Endodermal cell (in vitro differentiated cells): Measurements from ENCODE around the gene JPT1. TPM values are rescaled to one million over a fixed set of nuclear protein-coding genes. Genes with fewer than 3 reads are reported as not detected.

ENCODE experiments used
- DNase-seq: peaks from one replicate; pipeline ENCODE4 v3.0.0-alpha.2; 2017
- H3K27ac ChIP-seq: 2 replicates; pipeline ENCODE4 v1.5.1; 2013; ENCODE audit warnings: mild to moderate bottlenecking, low read depth, low read length, moderate library complexity
- H3K27me3 ChIP-seq: 2 replicates; pipeline ENCODE4 v1.6.1; 2013; ENCODE audit warnings: mild to moderate bottlenecking, low read length, moderate library complexity; ENCODE audit not compliant: insufficient read depth, control insufficient read depth, poor library complexity, severe bottlenecking
- H3K36me3 ChIP-seq: 2 replicates; pipeline ENCODE4 v1.7.0; 2013; ENCODE audit warnings: mild to moderate bottlenecking, low read length, moderate library complexity; ENCODE audit not compliant: control insufficient read depth, insufficient read depth
- H3K4me1 ChIP-seq: one replicate; pipeline ENCODE4 v1.7.0; 2013; ENCODE audit warnings: low read length; ENCODE audit not compliant: control insufficient read depth, insufficient read depth
- H3K4me3 ChIP-seq: 2 replicates; pipeline ENCODE4 v1.5.1; 2013; ENCODE audit warnings: mild to moderate bottlenecking, low read length, moderate library complexity
- H3K9ac ChIP-seq: 2 replicates; pipeline ENCODE4 v1.6.1; 2013; ENCODE audit warnings: mild to moderate bottlenecking, low read length, moderate library complexity; ENCODE audit not compliant: poor library complexity, severe bottlenecking; ENCODE audit errors: extremely low read depth
- H3K9me3 ChIP-seq: 2 replicates; pipeline ENCODE4 v1.6.1; 2013; ENCODE audit warnings: mild to moderate bottlenecking, low read length, moderate library complexity; ENCODE audit not compliant: control insufficient read depth
- H3K27ac Mint-ChIP-seq: 2 replicates; pipeline ENCODE4 v1.8.0; 2020; ENCODE audit warnings: mixed read lengths
- H3K27me3 Mint-ChIP-seq: 2 replicates; pipeline ENCODE4 v1.8.0; 2021; ENCODE audit warnings: mild to moderate bottlenecking, mixed read lengths; ENCODE audit not compliant: insufficient read depth
- H3K36me3 Mint-ChIP-seq: 2 replicates; pipeline ENCODE4 v1.8.0; 2020; ENCODE audit warnings: low read depth, mixed read lengths
- H3K4me1 Mint-ChIP-seq: 2 replicates; pipeline ENCODE4 v1.8.0; 2020; ENCODE audit warnings: mixed read lengths
- H3K4me3 Mint-ChIP-seq: 2 replicates; pipeline ENCODE4 v1.8.0; 2020; ENCODE audit warnings: mild to moderate bottlenecking, moderate library complexity, mixed read lengths
- H3K9me3 Mint-ChIP-seq: 2 replicates; pipeline ENCODE4 v1.8.0; 2020; ENCODE audit warnings: mild to moderate bottlenecking, mixed read lengths
- CTCF ChIP-seq: fragments of 200-600 bp; sonication (generic); conservative IDR thresholded peaks from 2 replicates; pipeline ENCODE4 v1.5.0; 2021; ENCODE audit warnings: antibody characterized with exemption, mild to moderate bottlenecking
- WGBS, 2 experiments: methylation state at CpG; one replicate each; pipeline versions ENCODE4 v1.1.5 to v1.1.7; 2013; ENCODE audit warnings: missing lambda C conversion rate in 2 of 2, mixed read lengths in 1 of 2; ENCODE audit not compliant: insufficient coverage in 1 of 2, insufficient read length in 1 of 2; 5-methylcytosine and 5-hydroxymethylcytosine counted together
- long read RNA-seq, 4 experiments: library from polyadenylated mRNA in 2 of 4; library from RNA in 1 of 4; library from capped mRNA in 1 of 4; stranded (forward) in 3 of 4; unstranded in 1 of 4; transcript quantifications; one replicate each; pipeline ENCODE4 v2.0.0, GENCODE V29; 2020 to 2021; ENCODE audit warnings: inconsistent platforms in 1 of 4
- polyA plus RNA-seq, 2 experiments: library from polyadenylated mRNA; stranded (reverse); fragments of 50-300 nt; gene quantifications; one replicate each; pipeline ENCODE4 v1.2.3, GENCODE V29; 2013
- total RNA-seq, 2 donors: library from RNA; stranded (reverse); fragmentation: NEBNext Ultra II Directional in 1 of 2; extraction: Animal tissue kit (Norgen Biotek cat#: 25700) in 1 of 2; gene quantifications; 2 replicates in 1 of 2; 3 replicates in 1 of 2; pipeline ENCODE4 v1.2.1, GENCODE V29; 2021

The JPT1 gene
- total RNA-seq, result 100 to 1,000 TPM; 148 to 156 TPM
- polyA plus RNA-seq (2013, experiment 1 of 2), result 352 TPM
- 339 TPM for polyA plus RNA-seq (2013, experiment 2 of 2)
- long read RNA-seq, experiment 1, partial matches to known transcripts, result 0 of 17 reads
- long read RNA-seq, experiment 1, other reads (novel, unspliced or antisense), result 17 of 17 reads
- long read RNA-seq, experiment 2, partial matches to known transcripts, result 3 of 3 reads
- long read RNA-seq, experiment 2, other reads (novel, unspliced or antisense), result 0 of 3 reads
- long read RNA-seq, experiment 3, partial matches to known transcripts, result 0 of 2 reads
- long read RNA-seq, experiment 3, other reads (novel, unspliced or antisense), result 2 of 2 reads
- long read RNA-seq, experiment 4, partial matches to known transcripts, result 0 of 4 reads
- long read RNA-seq, experiment 4, other reads (novel, unspliced or antisense), result 4 of 4 reads

- H3K4me1 Mint-ChIP-seq, result peaks cover 21% of the 10 kb centered on the region
- H3K9me3 Mint-ChIP-seq, result no peaks in the 10 kb centered on the region
- H3K27ac ChIP-seq, result peak within 1 kb of the TSS; percentile 77
- peaks cover 16% of the 10 kb centered on the region for H3K36me3 ChIP-seq
- no peak for TF ChIP-seq CTCF
- DNase-seq, result peak; percentile 100
- H3K4me3 ChIP-seq, result peak within 1 kb of the TSS; percentile 94
- peak within 1 kb of the TSS; percentile 91 for H3K9ac ChIP-seq
- H3K27ac Mint-ChIP-seq, result peak within 1 kb of the TSS; percentile 92
- H3K36me3 Mint-ChIP-seq, result peaks cover 9% of the 10 kb centered on the region
- H3K27me3 Mint-ChIP-seq, result no peaks in the 10 kb centered on the region
- peak within 1 kb of the TSS; percentile 96 for H3K4me3 Mint-ChIP-seq
- H3K4me1 ChIP-seq, result peaks cover 3% of the 10 kb centered on the region
- WGBS, 2 experiments, result 0 to 2% methylated on average over 16 to 67 of the region's 67 CpGs
- H3K27me3 ChIP-seq, result no peaks in the 10 kb centered on the region
- no peaks in the 10 kb centered on the region for H3K9me3 ChIP-seq
These were observed at the start of gene JPT1 for GRCh38 chr17:75154195-75155106. JPT1 (minus strand) TSS chr17:75154512; CDS start chr17:75154397, 115 bp downstream.

GRCh38 chr17:75199886-75200618 is 45.7 kb upstream of the JPT1 start:
- Mint-ChIP-seq H3K27me3 (peaks cover 5% of the 10 kb centered on the region), H3K36me3 (no peaks in the 10 kb centered on the region), H3K9me3 (no peaks in the 10 kb centered on the region), H3K27ac (no peak overlapping the region), H3K4me1 (no peaks in the 10 kb centered on the region), H3K4me3 (no peak overlapping the region)
- no peak overlapping the region for H3K4me3 ChIP-seq
- H3K27me3 ChIP-seq, result no peaks in the 10 kb centered on the region
- DNase-seq, result no peak
- no peak for TF ChIP-seq CTCF
- whole genome bisulfite sequencing, 2 experiments, result 81 to 90% methylated on average over 3 to 6 of the region's 6 CpGs
- no peaks in the 10 kb centered on the region for H3K9me3 ChIP-seq
- H3K4me1 ChIP-seq, result no peaks in the 10 kb centered on the region
- H3K9ac ChIP-seq, result no peak overlapping the region
- H3K27ac ChIP-seq, result no peak overlapping the region
- no peaks in the 10 kb centered on the region for H3K36me3 ChIP-seq

- WGBS, 2 experiments, result 91 to 93% methylated on average over 3 to 4 of the region's 5 CpGs
- Mint-ChIP-seq H3K27me3 (peaks cover 8% of the 10 kb centered on the region), H3K27ac (no peak overlapping the region)
These were observed 40.6 kb upstream of the JPT1 start for GRCh38 chr17:75194879-75195278.

More at GRCh38 chr17:75194879-75195278, 40.6 kb upstream of the JPT1 start:
- Histone ChIP-seq H3K4me3 (no peak overlapping the region), H3K9me3 (no peaks in the 10 kb centered on the region), H3K9ac (no peak overlapping the region), H3K36me3 (no peaks in the 10 kb centered on the region), H3K27me3 (no peaks in the 10 kb centered on the region), H3K4me1 (no peaks in the 10 kb centered on the region), H3K27ac (no peak overlapping the region)
- H3K9me3 Mint-ChIP-seq, result no peaks in the 10 kb centered on the region
- no peaks in the 10 kb centered on the region for H3K36me3 Mint-ChIP-seq
- H3K4me3 Mint-ChIP-seq, result no peak overlapping the region
- no peak for DNase-seq
- TF ChIP-seq CTCF, result no peak
- no peaks in the 10 kb centered on the region for H3K4me1 Mint-ChIP-seq
